GM12878 (cell line): ENCODE measurements around the gene YPEL2. TPM values are rescaled to one million over a fixed set of nuclear protein-coding genes. Genes with fewer than 3 reads are reported as not detected.

Experiments used
- BCL11A ChIP-seq: IDR thresholded peaks from 2 replicates; pipeline ENCODE4 v1.6.1; 2011; ENCODE audit warnings: low read depth, low read length
- BRCA1 ChIP-seq: IDR thresholded peaks from 2 replicates; pipeline ENCODE4 v1.6.1; 2011; ENCODE audit warnings: low read depth, low read length, improper control_type of control experiment
- E2F8 ChIP-seq: fragments of 450-650 bp; IDR thresholded peaks from 2 replicates; pipeline ENCODE4 v1.6.1; 2018; ENCODE audit warnings: mild to moderate bottlenecking, low read depth, moderate library complexity; ENCODE audit not compliant: partially characterized antibody
- GABPA ChIP-seq: IDR thresholded peaks from 2 replicates; pipeline ENCODE4 v1.6.1; 2014; ENCODE audit warnings: antibody characterized with exemption, low read depth, mild to moderate bottlenecking, inconsistent platforms
- GATAD2B ChIP-seq: fragments of 450-650 bp; conservative IDR thresholded peaks from 2 replicates; pipeline ENCODE4 v1.6.1; 2017; ENCODE audit warnings: low read depth, mild to moderate bottlenecking, moderate library complexity
- IRF5 ChIP-seq: fragments of 450-650 bp; IDR thresholded peaks from 2 replicates; pipeline ENCODE4 v1.6.1; 2017; ENCODE audit warnings: borderline replicate concordance
- MTA3 ChIP-seq: IDR thresholded peaks from 2 replicates; pipeline ENCODE4 v1.6.1; 2012; ENCODE audit warnings: low read length, inconsistent platforms, borderline replicate concordance
- MYC ChIP-seq: IDR thresholded peaks from 2 replicates; pipeline ENCODE4 v1.6.1; 2011; ENCODE audit warnings: mild to moderate bottlenecking, low read length, moderate library complexity, inconsistent platforms; ENCODE audit not compliant: insufficient read depth, insufficient replicate concordance, insufficient read length, severe bottlenecking
- NR2F1 ChIP-seq: fragments of 450-650 bp; conservative IDR thresholded peaks from 2 replicates; pipeline ENCODE4 v1.6.1; 2017; ENCODE audit warnings: mild to moderate bottlenecking
- RAD21 ChIP-seq: IDR thresholded peaks from 2 replicates; pipeline ENCODE4 v1.6.1; 2011; ENCODE audit warnings: mild to moderate bottlenecking, low read depth, low read length, moderate library complexity; ENCODE audit not compliant: insufficient read depth
- RAD51 ChIP-seq: fragments of 450-650 bp; IDR thresholded peaks from 2 replicates; pipeline ENCODE4 v1.6.1; 2016; ENCODE audit warnings: moderate library complexity, mild to moderate bottlenecking, inconsistent platforms
- SMARCA5 ChIP-seq: fragments of 450-650 bp; IDR thresholded peaks from 2 replicates; pipeline ENCODE4 v1.6.1; 2017; ENCODE audit warnings: mild to moderate bottlenecking
- SRF ChIP-seq, 2 experiments: IDR thresholded peaks; 2 replicates each; pipeline ENCODE4 v1.6.1; 2011; ENCODE audit warnings: low read depth in 2 of 2, low read length in 2 of 2, mild to moderate bottlenecking in 1 of 2, moderate library complexity in 1 of 2
- STAT1 ChIP-seq: fragments of 450-650 bp; conservative IDR thresholded peaks from 2 replicates; pipeline ENCODE4 v1.6.1; 2014; ENCODE audit warnings: antibody characterized with exemption, mild to moderate bottlenecking
- TBL1XR1 ChIP-seq: IDR thresholded peaks from 2 replicates; pipeline ENCODE4 v1.6.1; 2012; ENCODE audit warnings: low read depth, low read length, improper control_type of control experiment
- ZBTB33 ChIP-seq: fragments of 450-650 bp; IDR thresholded peaks from 2 replicates; pipeline ENCODE4 v1.6.1; 2017; ENCODE audit warnings: mild to moderate bottlenecking
- ZBTB40 ChIP-seq: fragments of 450-650 bp; IDR thresholded peaks from 2 replicates; pipeline ENCODE4 v1.6.1; 2016; ENCODE audit warnings: mild to moderate bottlenecking, moderate library complexity, borderline replicate concordance
- ZNF274 ChIP-seq: IDR thresholded peaks from one replicate; pipeline ENCODE4 v1.8.0; 2011; ENCODE audit not compliant: insufficient read length, insufficient read depth
- polyA plus RNA-seq, 11 experiments: library from polyadenylated mRNA; depleted of rRNA in 4 of 11; unstranded in 6 of 11; stranded (reverse) in 5 of 11; fragments of >200 nt; fragmentation: Nextera tagmentation in 4 of 11; fragmentation: Illumina TruSeq in 1 of 11; extraction: Ambion mirVana in 4 of 11; extraction: Trizol in 1 of 11; gene quantifications; 1 replicate in 1 of 11; 2 replicates in 10 of 11; pipeline versions ENCODE4 v1.2.1 to v1.2.3, GENCODE V29; 2011 to 2016; ENCODE audit warnings: inconsistent platforms in 2 of 11, missing spikeins in 2 of 11, low read depth in 1 of 11
- total RNA-seq, 4 experiments: library from RNA; depleted of rRNA in 3 of 4; stranded (reverse); fragments of >200 nt in 3 of 4; fragmentation: Illumina TruSeq in 1 of 4; extraction: Trizol in 1 of 4; gene quantifications; 2 replicates each; pipeline versions ENCODE4 v1.2.1 to v1.2.3, GENCODE V29; 2013 to 2021

Gene YPEL2
- total and polyA plus RNA-seq, 10 of the 15 experiments (the other 5 are each of a cell fraction or from before 2014, with no cell fraction given), result 0.11 to 8.1 (median 0.48) TPM

GRCh38 chr17:59331929-59332748, 684 bp downstream of the YPEL2 start (continued):
- TF ChIP-seq BCL11A (no peak), SMARCA5 (0 out of 2 replicates have a peak, but pooled peaks have one; percentile 5), IRF5 (no peak), ZBTB40 (peak; percentile 34; the same call in 1 of the 2 replicates), MTA3 (no peak), RAD21 (no peak), GATAD2B (peak; percentile 48; the same call in 1 of the 2 replicates), GABPA (no peak), ZBTB33 (no peak), E2F8 (no peak), RAD51 (no peak), ZNF274 (no peak), MYC (no peak), BRCA1 (no peak), STAT1 (no peak), NR2F1 (peak; percentile 47), SRF (IDR thresholded peaks at IDR 0.05; ENCODE audit: low read depth in 2 of 2, low read length in 2 of 2) (no peak), TBL1XR1 (no peak)
